ENCODE results near the gene TMEM89.

GRCh38 chr3:48571938-48572337 lies 49.6 kb downstream of the TMEM89 start:
- TF ChIP-seq POLR2AphosphoS5 (IDR thresholded peaks at IDR 0.05) (no peak), CTCF (IDR thresholded peaks at IDR 0.05) (no peak), EP300 (IDR thresholded peaks at IDR 0.05) (no peak), POLR2A (IDR thresholded peaks at IDR 0.05; ENCODE audit: low read depth) (no peak)

Measured in esophagus muscularis mucosa (tissue), 4 donors.